HG03066 (cell line): ENCODE results near the gene NCOA7.

Experiments
- ATAC-seq: cut with Tn5 transposase; IDR thresholded peaks from one replicate; pipeline ENCODE4 v1.9.1; 2021; ENCODE audit warnings: low read depth; ENCODE audit not compliant: unreplicated experiment

NCOA7 gene

GRCh38 chr6:125858427-125859320 is 67.9 kb downstream of the NCOA7 start:
- no peak for ATAC-seq

GRCh38 chr6:125859727-125860126 is 69.0 kb downstream of the NCOA7 start:
- no peak for ATAC-seq

GRCh38 chr6:125863023-125863422 is 72.3 kb downstream of the NCOA7 start:
- no peak for ATAC-seq

GRCh38 chr6:125865015-125865414 is 74.3 kb downstream of the NCOA7 start:
- no peak for ATAC-seq

GRCh38 chr6:125866433-125866832 is 75.7 kb downstream of the NCOA7 start:
- ATAC-seq = no peak

- ATAC-seq = no peak
These were observed 76.8 kb downstream of the NCOA7 start for GRCh38 chr6:125867483-125867942.

GRCh38 chr6:125868252-125868651 is 77.5 kb downstream of the NCOA7 start:
- no peak for ATAC-seq

- ATAC-seq = no peak
These were observed 78.1 kb downstream of the NCOA7 start for GRCh38 chr6:125868678-125869395.

- no peak for ATAC-seq
These were observed 78.7 kb downstream of the NCOA7 start for GRCh38 chr6:125869427-125869826.

GRCh38 chr6:125871365-125871764 is 80.6 kb downstream of the NCOA7 start:
- ATAC-seq = no peak

GRCh38 chr6:125872259-125872921 is 81.6 kb downstream of the NCOA7 start:
- no peak for ATAC-seq

GRCh38 chr6:125882243-125882642 is 91.5 kb downstream of the NCOA7 start:
- ATAC-seq = no peak

GRCh38 chr6:125884634-125885371 is 94.0 kb downstream of the NCOA7 start:
- ATAC-seq = no peak

- no peak for ATAC-seq
These were observed 95.3 kb downstream of the NCOA7 start for GRCh38 chr6:125886021-125886420.

- no peak for ATAC-seq
These were observed 96.2 kb downstream of the NCOA7 start for GRCh38 chr6:125886914-125887313.

GRCh38 chr6:125887372-125887771 is 96.6 kb downstream of the NCOA7 start:
- ATAC-seq = no peak

GRCh38 chr6:125888989-125889656 is 98.4 kb downstream of the NCOA7 start:
- ATAC-seq = no peak

GRCh38 chr6:125899726-125900182 is 109.0 kb downstream of the NCOA7 start:
- no peak for ATAC-seq

- ATAC-seq = no peak
These were observed 114.1 kb downstream of the NCOA7 start for GRCh38 chr6:125904871-125905270.
